CD8-positive, alpha-beta memory T cell (primary cell): Measurements from ENCODE around the gene GPR84. TPM values are rescaled to one million over a fixed set of nuclear protein-coding genes. Genes with fewer than 3 reads are reported as not detected.

Experiments used
- CTCF ChIA-PET: fragments of 350-600 bp; sonication (Branson Sonifier 250); formaldehyde crosslinking; loops from one replicate; lab custom pipeline; 2021; ENCODE audit warnings: antibody characterized with exemption; lab: Charles Lee
- POLR2A ChIA-PET: fragments of 350-600 bp; sonication (Branson Sonifier 250); formaldehyde crosslinking; loops from one replicate; lab custom pipeline; 2021; ENCODE audit warnings: antibody characterized with exemption; lab: Charles Lee
- DNase-seq, 5 donors: peaks; one replicate each; pipeline versions ENCODE4 v3.0.0 to v3.0.0-alpha.2; 2020 to 2022; ENCODE audit warnings: mixed read lengths in 1 of 5
- H3K27ac ChIP-seq: one replicate; pipeline ENCODE4 v1.7.0; 2013; ENCODE audit warnings: low read depth, mild to moderate bottlenecking, low read length, moderate library complexity
- H3K27me3 ChIP-seq: 2 replicates; pipeline ENCODE4 v1.7.0; 2013; ENCODE audit warnings: low read length, mild to moderate bottlenecking; ENCODE audit not compliant: insufficient read depth, poor library complexity, severe bottlenecking
- H3K36me3 ChIP-seq: 2 replicates; pipeline ENCODE4 v1.7.0; 2013; ENCODE audit warnings: mild to moderate bottlenecking, low read length, moderate library complexity; ENCODE audit not compliant: insufficient read depth
- H3K4me1 ChIP-seq: 2 replicates; pipeline ENCODE4 v1.7.0; 2013; ENCODE audit warnings: mild to moderate bottlenecking, low read length, moderate library complexity; ENCODE audit not compliant: insufficient read depth
- H3K4me3 ChIP-seq: 2 replicates; pipeline ENCODE4 v1.7.0; 2013; ENCODE audit warnings: mild to moderate bottlenecking, low read length
- H3K9me3 ChIP-seq: 2 replicates; pipeline ENCODE4 v1.7.0; 2013; ENCODE audit warnings: mild to moderate bottlenecking, low read length
- H3K27ac Mint-ChIP-seq, 8 donors: one replicate each; pipeline ENCODE4 v1.8.0; 2020 to 2021; ENCODE audit warnings: mixed read lengths in 8 of 8, mild to moderate bottlenecking in 6 of 8, inconsistent platforms in 3 of 8, moderate library complexity in 3 of 8
- H3K27me3 Mint-ChIP-seq, 2 donors: one replicate each; pipeline ENCODE4 v1.8.0; 2020 to 2021; ENCODE audit warnings: mixed read lengths in 2 of 2, mild to moderate bottlenecking in 1 of 2, moderate library complexity in 1 of 2
- H3K36me3 Mint-ChIP-seq, 3 donors: one replicate each; pipeline ENCODE4 v1.8.0; 2020 to 2021; ENCODE audit warnings: mixed read lengths in 3 of 3, inconsistent platforms in 1 of 3, mild to moderate bottlenecking in 1 of 3
- H3K4me1 Mint-ChIP-seq, 3 donors: one replicate each; pipeline ENCODE4 v1.8.0; 2020 to 2021; ENCODE audit warnings: mixed read lengths in 3 of 3, inconsistent platforms in 1 of 3, mild to moderate bottlenecking in 1 of 3
- H3K4me3 Mint-ChIP-seq, 7 donors: one replicate each; pipeline ENCODE4 v1.8.0; 2020 to 2021; ENCODE audit warnings: mixed read lengths in 7 of 7, mild to moderate bottlenecking in 6 of 7, moderate library complexity in 4 of 7, inconsistent platforms in 2 of 7
- H3K9me3 Mint-ChIP-seq, 5 donors: one replicate each; pipeline ENCODE4 v1.8.0; 2020 to 2022; ENCODE audit warnings: mixed read lengths in 5 of 5, mild to moderate bottlenecking in 3 of 5, moderate library complexity in 2 of 5, inconsistent platforms in 1 of 5
- polyA plus RNA-seq: library from polyadenylated mRNA; unstranded; fragments of 300-500 nt; fragmentation: Illumina TruSeq; gene quantifications from one replicate; pipeline ENCODE4 v1.2.3, GENCODE V29; 2021
- total RNA-seq, 2 experiments: library from RNA; stranded (reverse); gene quantifications; one replicate each; pipeline ENCODE4 v1.2.3, GENCODE V29; 2021

The GPR84 gene
- total and polyA plus RNA-seq, 3 experiments from 2014 or later, result 0.15 to 0.16 TPM; not detected in 1

DNA sequence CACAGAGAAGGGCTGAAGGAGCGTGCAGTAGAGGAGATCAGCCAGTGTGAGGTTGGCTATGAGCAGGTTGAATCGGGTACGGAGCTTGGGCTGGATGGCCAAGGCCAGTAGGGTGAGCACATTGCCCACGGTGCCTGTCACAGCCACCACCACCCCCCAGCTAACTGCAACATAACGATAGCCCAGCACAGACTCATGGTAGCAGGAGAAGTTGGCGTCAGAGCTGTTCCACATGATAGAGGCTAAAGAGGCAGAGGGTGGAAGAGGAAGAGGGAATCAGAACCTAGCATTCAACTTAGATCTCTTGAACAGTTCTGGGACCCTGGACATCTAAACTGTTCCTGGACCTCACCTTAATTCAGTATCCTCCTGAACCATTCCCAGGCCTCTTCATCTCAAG, 668 bp downstream of the GPR84 start:
- no peaks in the 10 kb centered on the region for H3K9me3 Mint-ChIP-seq
- no peaks in the 10 kb centered on the region for H3K9me3 ChIP-seq
- no peaks in the 10 kb centered on the region for H3K36me3 ChIP-seq
- H3K36me3 Mint-ChIP-seq, result no peaks in the 10 kb centered on the region
- CTCF ChIA-PET, result interaction anchor here (0.6 to 1.5 kb wide), 3 partner anchors 16 to 70 kb away, joined by 3 to 5 read pairs (median 3); no protein-coding TSS in a partner anchor
- POLR2A ChIA-PET, result no interaction called here
- H3K27me3 Mint-ChIP-seq, result peaks cover 0 to 2% of the 10 kb centered on the region in 2 donors
- no peak overlapping the region for H3K27ac ChIP-seq
- H3K27ac Mint-ChIP-seq, result peak overlapping the region in 1 of 8 donors; percentile 77
- H3K4me3 Mint-ChIP-seq, result peak overlapping the region in 1 of 7 donors; percentile 61
- H3K4me3 ChIP-seq, result no peak overlapping the region
- H3K27me3 ChIP-seq, result no peaks in the 10 kb centered on the region
- H3K4me1 ChIP-seq, result peaks cover 29% of the 10 kb centered on the region
- DNase-seq, result no peak
- H3K4me1 Mint-ChIP-seq, result peaks cover 13 to 28% (median 24%) of the 10 kb centered on the region in 3 donors

GRCh38 chr12:54363047-54363446, 1.2 kb downstream of the GPR84 start:
- H3K4me1 ChIP-seq, result peaks cover 26% of the 10 kb centered on the region
- no peaks in the 10 kb centered on the region for H3K27me3 ChIP-seq
- Mint-ChIP-seq H3K4me1 (peaks cover 8 to 22% (median 18%) of the 10 kb centered on the region in 3 donors), H3K36me3 (no peaks in the 10 kb centered on the region), H3K9me3 (no peaks in the 10 kb centered on the region), H3K4me3 (no peak overlapping the region), H3K27ac (peak overlapping the region in 1 of 8 donors; percentile 23), H3K27me3 (peaks cover 0 to 2% of the 10 kb centered on the region in 2 donors)
- POLR2A ChIA-PET, result no interaction called here
- no peaks in the 10 kb centered on the region for H3K9me3 ChIP-seq
- H3K4me3 ChIP-seq, result no peak overlapping the region
- no peak overlapping the region for H3K27ac ChIP-seq
- CTCF ChIA-PET, result interaction anchor here (0.8 to 1.8 kb wide), 6 partner anchors 16 to 148 kb away, joined by 3 to 7 read pairs (median 4); partner anchors contain the start of gene COPZ1
- H3K36me3 ChIP-seq, result no peaks in the 10 kb centered on the region
- no peak for DNase-seq

GRCh38 chr12:54360717-54361456, 3.4 kb downstream of the GPR84 start:
- peak in 4 of 5 donors; percentile 15 to 65 (median 30) for DNase-seq
- H3K9me3 Mint-ChIP-seq, result no peaks in the 10 kb centered on the region
- peak overlapping the region in 4 of 7 donors; percentile 23 to 65 (median 59) for H3K4me3 Mint-ChIP-seq
- Histone ChIP-seq H3K27me3 (no peaks in the 10 kb centered on the region), H3K36me3 (no peaks in the 10 kb centered on the region), H3K27ac (no peak overlapping the region), H3K4me1 (peaks cover 29% of the 10 kb centered on the region), H3K9me3 (no peaks in the 10 kb centered on the region), H3K4me3 (no peak overlapping the region)
- POLR2A ChIA-PET, result no interaction called here
- H3K27ac Mint-ChIP-seq, result peak overlapping the region in 5 of 8 donors; percentile 29 to 75 (median 65)
- CTCF ChIA-PET, result interaction anchor here (0.8 to 7.6 kb wide), 13 partner anchors 8 to 145 kb away, joined by 3 to 48 read pairs (median 3); partner anchors contain the start of gene COPZ1
- no peaks in the 10 kb centered on the region for H3K36me3 Mint-ChIP-seq
- peaks cover 0 to 2% of the 10 kb centered on the region in 2 donors for H3K27me3 Mint-ChIP-seq
- peaks cover 12 to 20% (median 18%) of the 10 kb centered on the region in 3 donors for H3K4me1 Mint-ChIP-seq

DNA sequence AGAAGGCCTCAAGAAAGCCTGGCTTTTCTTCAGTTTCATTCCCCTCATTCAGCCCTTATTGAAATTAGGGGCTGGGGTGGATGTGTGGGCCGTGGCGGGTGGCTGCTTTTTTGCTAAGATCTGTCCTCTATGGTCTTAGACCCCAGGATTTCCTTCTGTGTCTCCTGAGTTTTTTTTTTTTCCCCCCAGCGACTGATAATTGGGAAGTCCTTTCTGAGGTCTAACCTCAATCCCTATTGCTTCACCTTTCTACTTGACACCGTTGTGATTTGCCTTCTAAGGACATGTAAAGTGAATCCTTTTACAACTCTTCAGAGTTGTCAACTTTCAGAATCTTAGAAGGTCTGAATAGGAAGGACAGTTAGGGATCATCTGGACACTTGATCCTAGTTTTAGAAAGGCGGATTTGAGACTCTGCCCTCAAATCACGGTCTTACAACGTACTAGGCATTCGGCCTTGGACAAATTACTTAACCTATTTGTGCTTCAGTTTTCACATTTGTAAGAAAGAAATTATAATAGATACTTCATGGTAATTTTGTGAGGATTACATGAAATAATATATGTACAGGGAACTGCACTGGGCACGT, 4.4 kb downstream of the GPR84 start:
- Histone ChIP-seq H3K36me3 (no peaks in the 10 kb centered on the region), H3K4me3 (peak overlapping the region; percentile 80), H3K27ac (peak overlapping the region; percentile 44), H3K4me1 (peaks cover 29% of the 10 kb centered on the region), H3K9me3 (no peaks in the 10 kb centered on the region), H3K27me3 (no peaks in the 10 kb centered on the region)
- Mint-ChIP-seq H3K27ac (peak overlapping the region in 3 of 8 donors; percentile 9 to 75 (median 17)), H3K36me3 (no peaks in the 10 kb centered on the region), H3K4me3 (peak overlapping the region in 2 of 7 donors; percentile 22 to 29), H3K27me3 (peaks cover 0 to 2% of the 10 kb centered on the region in 2 donors), H3K9me3 (no peaks in the 10 kb centered on the region), H3K4me1 (peaks cover 12 to 20% (median 17%) of the 10 kb centered on the region in 3 donors)
- no peak for DNase-seq
- POLR2A ChIA-PET, result interaction anchor here (0.9 to 2.3 kb wide), 7 partner anchors 24 to 80 kb away, joined by 3 to 29 read pairs (median 5); partner anchors contain the start of genes CBX5, COPZ1 and HNRNPA1
- CTCF ChIA-PET, result interaction anchor here (0.8 to 7.6 kb wide), 15 partner anchors 9 to 111 kb away, joined by 3 to 48 read pairs (median 4); partner anchors contain the start of gene COPZ1

DNA sequence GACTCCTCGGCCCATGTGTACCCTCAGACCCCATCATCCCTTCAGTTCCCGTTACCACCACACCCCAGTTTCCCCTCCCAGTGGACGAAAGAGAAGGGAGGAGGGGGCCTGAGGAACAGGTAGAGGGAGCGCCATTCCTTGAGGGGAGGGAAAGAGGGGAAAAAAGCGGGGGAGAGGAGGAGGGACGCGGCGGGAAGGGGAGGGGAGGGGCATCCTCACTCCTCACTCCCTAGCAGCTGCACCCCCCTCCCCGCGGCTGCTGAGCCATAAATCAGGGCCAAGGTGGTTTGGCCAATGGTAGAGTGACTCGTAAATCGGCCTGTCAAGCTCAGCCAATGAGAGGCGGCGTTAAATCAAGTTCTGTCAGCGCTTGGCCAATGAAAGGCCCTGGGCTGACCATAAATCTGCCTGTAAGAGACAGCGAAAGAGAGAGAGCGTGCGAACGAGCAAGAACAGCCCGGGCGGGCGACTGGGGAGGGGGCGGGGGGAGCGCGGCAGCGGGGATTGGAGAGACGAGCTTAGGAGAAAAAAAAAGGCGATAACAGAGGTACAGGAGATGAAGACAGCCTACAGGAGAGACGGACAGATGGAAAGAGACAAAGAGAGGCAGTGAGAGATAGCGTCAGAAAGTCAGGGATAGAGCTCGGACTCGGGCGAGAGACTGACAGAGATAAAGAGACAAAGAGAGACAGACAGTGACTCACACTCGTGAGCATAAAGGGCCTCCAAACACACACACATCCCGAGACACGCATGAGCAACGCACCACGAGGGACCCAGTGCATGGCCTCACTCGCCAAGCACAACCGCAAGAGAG, 5.1 kb downstream of the GPR84 start:
- Histone ChIP-seq H3K9me3 (no peaks in the 10 kb centered on the region), H3K36me3 (no peaks in the 10 kb centered on the region), H3K4me3 (peak overlapping the region; percentile 80), H3K4me1 (peaks cover 22% of the 10 kb centered on the region), H3K27me3 (no peaks in the 10 kb centered on the region), H3K27ac (peak overlapping the region; percentile 71)
- POLR2A ChIA-PET, result interaction anchor here (0.7 to 2.3 kb wide), 12 partner anchors 23 to 107 kb away, joined by 3 to 29 read pairs (median 3); partner anchors contain the start of genes CBX5, COPZ1 and HNRNPA1
- peak; percentile 89 to 97 (median 94) for DNase-seq
- H3K9me3 Mint-ChIP-seq, result no peaks in the 10 kb centered on the region
- no peak overlapping the region for H3K4me3 Mint-ChIP-seq
- H3K36me3 Mint-ChIP-seq, result no peaks in the 10 kb centered on the region
- no peak overlapping the region for H3K27ac Mint-ChIP-seq
- peaks cover 0 to 2% of the 10 kb centered on the region in 2 donors for H3K27me3 Mint-ChIP-seq
- CTCF ChIA-PET, result interaction anchor here (0.7 to 7.6 kb wide), 17 partner anchors 9 to 371 kb away, joined by 3 to 48 read pairs (median 4); partner anchors contain the start of genes CBX5, COPZ1 and HNRNPA1
- peaks cover 8 to 13% (median 10%) of the 10 kb centered on the region in 3 donors for H3K4me1 Mint-ChIP-seq

- H3K9me3 ChIP-seq, result no peaks in the 10 kb centered on the region
- CTCF ChIA-PET, result interaction anchor here (0.7 to 7.6 kb wide), 17 partner anchors 10 to 370 kb away, joined by 3 to 48 read pairs (median 4); partner anchors contain the start of genes CBX5, COPZ1 and HNRNPA1
- H3K9me3 Mint-ChIP-seq, result no peaks in the 10 kb centered on the region
- H3K27me3 ChIP-seq, result no peaks in the 10 kb centered on the region
- peaks cover 15% of the 10 kb centered on the region for H3K4me1 ChIP-seq
- peak; percentile 24 to 63 (median 40) for DNase-seq
- peak overlapping the region; percentile 80 for H3K4me3 ChIP-seq
- H3K4me1 Mint-ChIP-seq, result peaks cover 4 to 6% (median 6%) of the 10 kb centered on the region in 3 donors
- H3K27ac ChIP-seq, result peak overlapping the region; percentile 71
- H3K27me3 Mint-ChIP-seq, result peaks cover 0 to 2% of the 10 kb centered on the region in 2 donors
- POLR2A ChIA-PET, result interaction anchor here (0.7 to 2.3 kb wide), 9 partner anchors 32 to 107 kb away, joined by 3 to 29 read pairs (median 3); partner anchors contain the start of genes CBX5, COPZ1 and HNRNPA1
- no peaks in the 10 kb centered on the region for H3K36me3 Mint-ChIP-seq
- no peak overlapping the region for H3K4me3 Mint-ChIP-seq
- no peak overlapping the region for H3K27ac Mint-ChIP-seq
- H3K36me3 ChIP-seq, result no peaks in the 10 kb centered on the region
Observed at GRCh38 chr12:54358191-54358944, 5.9 kb downstream of the GPR84 start.
